Uterus (tissue), 4 donors: ENCODE results near the gene ADCY5. TPM values are rescaled to one million over a fixed set of nuclear protein-coding genes. Genes with fewer than 3 reads are reported as not detected.

Experiments used
- DNase-seq, 2 donors: peaks; one replicate each; pipeline ENCODE4 v3.0.0-alpha.2; 2019 to 2020
- H3K27ac ChIP-seq, 2 donors: fragments of 200-600 bp; sonication (generic); 1 replicate in 1 of 2; 2 replicates in 1 of 2; pipeline ENCODE4 v1.5.1; 2016 to 2018
- H3K27me3 ChIP-seq, 2 donors: fragments of 200-600 bp; sonication (generic); one replicate each; pipeline ENCODE4 v1.5.1; 2018 to 2019; ENCODE audit warnings: control low read depth in 1 of 2
- H3K36me3 ChIP-seq, 2 donors: fragments of 200-600 bp; sonication (generic); one replicate each; pipeline ENCODE4 v1.5.1; 2019; ENCODE audit warnings: control low read depth in 1 of 2
- H3K4me1 ChIP-seq, 2 donors: fragments of 200-600 bp; sonication (generic); one replicate each; pipeline ENCODE4 v1.5.1; 2018 to 2019; ENCODE audit warnings: control low read depth in 1 of 2
- H3K4me3 ChIP-seq, 2 donors: fragments of 200-600 bp; sonication (generic); 1 replicate in 1 of 2; 2 replicates in 1 of 2; pipeline ENCODE4 v1.5.1; 2018 to 2019; ENCODE audit warnings: mild to moderate bottlenecking in 1 of 2
- H3K9me3 ChIP-seq, 2 donors: fragments of 200-600 bp; sonication (generic); one replicate each; pipeline ENCODE4 v1.5.1; 2019; ENCODE audit warnings: control low read depth in 1 of 2
- POLR2A ChIP-seq, 2 donors: fragments of 450-650 bp; IDR thresholded peaks; one replicate each; pipeline ENCODE4 v1.6.1; 2016; ENCODE audit warnings: antibody characterized with exemption in 2 of 2, mild to moderate bottlenecking in 1 of 2, moderate library complexity in 1 of 2
- intact Hi-C: fragments of 100-400 bp; cut with DNase I; formaldehyde crosslinking; loops from one replicate; pipeline ENCODE4 v1.15.1; 2023; ENCODE audit warnings: low total_unique reads
- total RNA-seq, 4 donors: library from RNA; depleted of rRNA in 3 of 4; stranded (reverse); fragments of >200 nt in 3 of 4; gene quantifications; one replicate each; pipeline versions ENCODE4 v1.1.0 to v1.2.4, GENCODE V29; 2014 to 2023
- TF ChIP-seq, protein P1 (sequence below), 4 experiments: fragments of 200-600 bp in 2 of 4; fragments of 450-650 bp in 2 of 4; sonication (generic) in 2 of 4; IDR thresholded peaks; one replicate each; pipeline ENCODE4 v1.5.1; 2016 to 2019; ENCODE audit warnings: antibody characterized with exemption in 4 of 4, mild to moderate bottlenecking in 2 of 4, moderate library complexity in 1 of 4
- donor health status: DM: yes; HTN: yes; CAD: no.

ADCY5 gene
- total RNA-seq, 4 donors from 2014 or later = 21.1 to 43.5 (median 34.7) TPM

- Histone ChIP-seq H3K36me3 (no peaks in the 10 kb centered on the region), H3K27ac (peak overlapping the region; percentile 64 to 74), H3K9me3 (no peaks in the 10 kb centered on the region), H3K4me3 (no peak overlapping the region), H3K4me1 (peaks cover 4 to 15% of the 10 kb centered on the region in 2 donors), H3K27me3 (no peaks in the 10 kb centered on the region)
- DNase-seq = no peak
- TF ChIP-seq POLR2A (IDR thresholded peaks at IDR 0.05) = no peak
- TF ChIP-seq, protein P1, sequence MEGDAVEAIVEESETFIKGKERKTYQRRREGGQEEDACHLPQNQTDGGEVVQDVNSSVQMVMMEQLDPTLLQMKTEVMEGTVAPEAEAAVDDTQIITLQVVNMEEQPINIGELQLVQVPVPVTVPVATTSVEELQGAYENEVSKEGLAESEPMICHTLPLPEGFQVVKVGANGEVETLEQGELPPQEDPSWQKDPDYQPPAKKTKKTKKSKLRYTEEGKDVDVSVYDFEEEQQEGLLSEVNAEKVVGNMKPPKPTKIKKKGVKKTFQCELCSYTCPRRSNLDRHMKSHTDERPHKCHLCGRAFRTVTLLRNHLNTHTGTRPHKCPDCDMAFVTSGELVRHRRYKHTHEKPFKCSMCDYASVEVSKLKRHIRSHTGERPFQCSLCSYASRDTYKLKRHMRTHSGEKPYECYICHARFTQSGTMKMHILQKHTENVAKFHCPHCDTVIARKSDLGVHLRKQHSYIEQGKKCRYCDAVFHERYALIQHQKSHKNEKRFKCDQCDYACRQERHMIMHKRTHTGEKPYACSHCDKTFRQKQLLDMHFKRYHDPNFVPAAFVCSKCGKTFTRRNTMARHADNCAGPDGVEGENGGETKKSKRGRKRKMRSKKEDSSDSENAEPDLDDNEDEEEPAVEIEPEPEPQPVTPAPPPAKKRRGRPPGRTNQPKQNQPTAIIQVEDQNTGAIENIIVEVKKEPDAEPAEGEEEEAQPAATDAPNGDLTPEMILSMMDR (IDR thresholded peaks at IDR 0.05) = no peak
- intact Hi-C loops = no loop called here
Observed at GRCh38 chr3:123385499-123385898, 63.4 kb downstream of the ADCY5 start.

GRCh38 chr3:123385001-123385401 lies 63.9 kb downstream of the ADCY5 start:
- TF ChIP-seq, protein P1 (IDR thresholded peaks at IDR 0.05) = no peak
- TF ChIP-seq POLR2A (IDR thresholded peaks at IDR 0.05) = no peak

GRCh38 chr3:123384256-123384655 lies 64.6 kb downstream of the ADCY5 start:
- no peak for DNase-seq
- TF ChIP-seq, protein P1 (IDR thresholded peaks at IDR 0.05) = no peak
- TF ChIP-seq POLR2A (IDR thresholded peaks at IDR 0.05) = no peak
- Histone ChIP-seq H3K4me3 (no peak overlapping the region), H3K36me3 (no peaks in the 10 kb centered on the region), H3K4me1 (peaks cover 4 to 15% of the 10 kb centered on the region in 2 donors), H3K9me3 (no peaks in the 10 kb centered on the region), H3K27ac (peak overlapping the region; percentile 64 to 74), H3K27me3 (no peaks in the 10 kb centered on the region)
- intact Hi-C loops = no loop called here

More at GRCh38 chr3:123385001-123385401, 63.9 kb downstream of the ADCY5 start:
- H3K4me3 ChIP-seq = no peak overlapping the region
- DNase-seq = peak in 1 of 2 donors; percentile 55
- no peaks in the 10 kb centered on the region for H3K36me3 ChIP-seq
- peak overlapping the region; percentile 64 to 74 for H3K27ac ChIP-seq
- H3K9me3 ChIP-seq = no peaks in the 10 kb centered on the region
- no peaks in the 10 kb centered on the region for H3K27me3 ChIP-seq
- intact Hi-C loops = no loop called here
- peaks cover 4 to 15% of the 10 kb centered on the region in 2 donors for H3K4me1 ChIP-seq

DNA sequence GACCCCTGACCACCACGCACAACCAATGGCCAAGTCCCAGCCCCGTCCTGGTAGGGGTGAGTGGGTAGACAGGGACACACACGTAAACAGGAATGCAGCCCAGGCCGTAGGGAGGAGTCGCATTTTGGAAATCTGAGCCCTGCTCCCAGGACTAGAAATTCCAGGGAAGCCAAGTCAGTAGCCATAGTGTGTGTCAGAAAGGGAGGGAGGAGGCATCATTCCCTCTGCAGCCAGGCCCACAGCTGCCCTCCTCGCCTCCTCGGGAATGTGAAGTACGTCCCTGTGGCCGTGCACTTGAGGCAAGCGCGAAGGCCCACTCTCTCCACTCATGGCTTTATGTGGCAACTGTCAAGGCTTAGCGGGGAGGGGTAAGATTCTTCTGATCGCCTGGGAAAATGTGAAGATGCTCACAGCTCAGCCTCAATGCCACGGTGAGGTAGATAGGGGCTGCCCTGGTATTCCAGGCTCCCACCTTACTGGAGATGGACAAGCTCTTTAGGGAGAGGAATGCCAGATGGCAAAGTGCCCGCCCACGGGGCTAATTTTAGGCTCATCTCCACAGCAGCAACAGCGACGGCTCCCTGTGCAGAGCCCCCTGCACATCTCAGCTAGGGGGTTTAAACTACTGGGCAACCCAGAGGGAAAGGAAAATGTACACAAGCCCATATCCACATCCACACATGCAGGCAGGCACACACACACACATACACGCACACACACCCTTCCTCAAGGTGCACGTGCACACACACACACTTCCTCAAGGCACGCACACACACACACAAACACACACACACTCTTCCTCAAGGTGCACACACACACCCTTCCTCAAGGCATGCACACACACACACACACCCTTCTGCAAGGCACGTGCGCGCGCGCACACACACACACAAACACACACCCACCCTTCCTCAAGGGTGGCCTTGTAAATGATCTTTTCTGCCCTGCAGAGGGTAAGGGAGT lies 65.5 kb downstream of the ADCY5 start:
- peak; percentile 41 to 51 for DNase-seq
- no peak overlapping the region for H3K4me3 ChIP-seq
- H3K9me3 ChIP-seq = no peaks in the 10 kb centered on the region
- H3K4me1 ChIP-seq = peaks cover 4 to 15% of the 10 kb centered on the region in 2 donors
- H3K36me3 ChIP-seq = no peaks in the 10 kb centered on the region
- H3K27ac ChIP-seq = peak overlapping the region; percentile 45 to 74
- TF ChIP-seq POLR2A (IDR thresholded peaks at IDR 0.05) = no peak
- TF ChIP-seq, protein P1 (IDR thresholded peaks at IDR 0.05) = no peak
- intact Hi-C loops = no loop called here
- H3K27me3 ChIP-seq = no peaks in the 10 kb centered on the region

DNA sequence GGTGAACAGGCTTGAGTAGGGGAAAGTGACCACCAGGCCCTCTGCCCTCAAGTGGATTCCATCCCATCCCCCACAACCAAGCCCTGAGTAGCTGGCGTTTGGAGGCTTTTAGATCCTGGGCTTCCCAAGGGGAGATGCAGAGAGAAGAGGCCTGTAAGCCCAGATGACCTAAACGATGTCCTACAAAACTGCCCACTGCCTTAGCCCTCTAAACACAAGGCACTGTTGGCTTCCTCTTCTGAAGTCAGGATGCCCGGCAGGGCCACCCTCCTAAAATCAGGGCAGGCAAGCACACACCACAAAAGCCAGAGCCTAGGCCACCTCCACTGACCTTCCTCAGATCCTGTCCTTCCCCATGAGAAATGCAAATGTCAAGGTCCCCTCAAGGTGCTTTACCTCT lies 68.6 kb downstream of the ADCY5 start:
- H3K36me3 ChIP-seq = no peaks in the 10 kb centered on the region
- peaks cover 0 to 9% of the 10 kb centered on the region in 2 donors for H3K4me1 ChIP-seq

More for the DNA sequence above, 68.6 kb downstream of the ADCY5 start:
- Histone ChIP-seq H3K4me3 (no peak overlapping the region), H3K27me3 (no peaks in the 10 kb centered on the region), H3K9me3 (no peaks in the 10 kb centered on the region), H3K27ac (no peak overlapping the region)
- TF ChIP-seq POLR2A (IDR thresholded peaks at IDR 0.05) = no peak
- TF ChIP-seq, protein P1 (IDR thresholded peaks at IDR 0.05) = no peak
- DNase-seq = no peak
- intact Hi-C loops = no loop called here
